ENCODE data around the gene APOBEC3C.
"Not testable (repeated sequence)": the region's sequence is repeated elsewhere in the genome, so short reads cannot be mapped to it uniquely, and the experiment has no call there.

The APOBEC3C gene

GRCh38 chr22:39037071-39037470 is 23.0 kb downstream of the APOBEC3C start:
- not testable (repeated sequence) for H3K27me3 ChIP-seq (ENCODE audit: control insufficient read depth in 1 of 2, insufficient read depth in 2 of 2, low read length in 2 of 2); H3K4me3 ChIP-seq (ENCODE audit: low read depth in 1 of 2, low read length in 2 of 2); H3K36me3 ChIP-seq (ENCODE audit: control insufficient read depth in 1 of 2, insufficient read depth in 2 of 2, low read length in 2 of 2); H3K9ac ChIP-seq (ENCODE audit: low read depth in 1 of 2, low read length in 2 of 2); H3K9me3 ChIP-seq (ENCODE audit: control insufficient read depth in 1 of 2, low read length in 2 of 2); H3K4me1 ChIP-seq (ENCODE audit: control insufficient read depth in 1 of 2, insufficient read depth in 2 of 2, low read length in 2 of 2); H3K27ac ChIP-seq (ENCODE audit: low read depth, low read length)

- Histone ChIP-seq H3K27me3 (ENCODE audit: control insufficient read depth in 1 of 2, insufficient read depth in 2 of 2, low read length in 2 of 2) (no peaks in the 10 kb centered on the region), H3K4me1 (ENCODE audit: control insufficient read depth in 1 of 2, insufficient read depth in 2 of 2, low read length in 2 of 2) (peaks cover 5 to 10% of the 10 kb centered on the region in 2 donors), H3K36me3 (ENCODE audit: control insufficient read depth in 1 of 2, insufficient read depth in 2 of 2, low read length in 2 of 2) (no peaks in the 10 kb centered on the region), H3K9ac (ENCODE audit: low read depth in 1 of 2, low read length in 2 of 2) (no peak overlapping the region), H3K4me3 (ENCODE audit: low read depth in 1 of 2, low read length in 2 of 2) (peak overlapping the region in 1 of 2 donors; percentile 76), H3K27ac (ENCODE audit: low read depth, low read length) (no peak overlapping the region), H3K9me3 (ENCODE audit: control insufficient read depth in 1 of 2, low read length in 2 of 2) (no peaks in the 10 kb centered on the region)
Observed at GRCh38 chr22:39039306-39040126, 25.5 kb downstream of the APOBEC3C start.

- not testable (repeated sequence) for H3K27ac ChIP-seq (ENCODE audit: low read depth, low read length); H3K9ac ChIP-seq (ENCODE audit: low read depth in 1 of 2, low read length in 2 of 2)
- peak overlapping the region; percentile 62 to 76 for H3K4me3 ChIP-seq (ENCODE audit: low read depth in 1 of 2, low read length in 2 of 2)
Observed at GRCh38 chr22:39040155-39040537, 26.1 kb downstream of the APOBEC3C start.

GRCh38 chr22:39040538-39041296 is 26.7 kb downstream of the APOBEC3C start, which contains the start of gene APOBEC3F:
Gene APOBEC3F, plus strand, starts transcription at chr22:39040864. Its CDS starts 97 bp downstream, at chr22:39040961.
- H3K9me3 ChIP-seq (ENCODE audit: control insufficient read depth in 1 of 2, low read length in 2 of 2); H3K36me3 ChIP-seq (ENCODE audit: control insufficient read depth in 1 of 2, insufficient read depth in 2 of 2, low read length in 2 of 2); H3K27me3 ChIP-seq (ENCODE audit: control insufficient read depth in 1 of 2, insufficient read depth in 2 of 2, low read length in 2 of 2): not testable (repeated sequence)
- peak within 1 kb of the TSS; percentile 62 to 76 for H3K4me3 ChIP-seq (ENCODE audit: low read depth in 1 of 2, low read length in 2 of 2)
- peak within 1 kb of the TSS; percentile 70 for H3K27ac ChIP-seq (ENCODE audit: low read depth, low read length)
- peak within 1 kb of the TSS; percentile 44 to 57 for H3K9ac ChIP-seq (ENCODE audit: low read depth in 1 of 2, low read length in 2 of 2)
- peaks cover 5 to 10% of the 10 kb centered on the region in 2 donors for H3K4me1 ChIP-seq (ENCODE audit: control insufficient read depth in 1 of 2, insufficient read depth in 2 of 2, low read length in 2 of 2)

More at GRCh38 chr22:39040155-39040537, 26.1 kb downstream of the APOBEC3C start:
- not testable (repeated sequence) for H3K27me3 ChIP-seq (ENCODE audit: control insufficient read depth in 1 of 2, insufficient read depth in 2 of 2, low read length in 2 of 2); H3K9me3 ChIP-seq (ENCODE audit: control insufficient read depth in 1 of 2, low read length in 2 of 2); H3K36me3 ChIP-seq (ENCODE audit: control insufficient read depth in 1 of 2, insufficient read depth in 2 of 2, low read length in 2 of 2)
- H3K4me1 ChIP-seq (ENCODE audit: control insufficient read depth in 1 of 2, insufficient read depth in 2 of 2, low read length in 2 of 2) = peaks cover 5 to 10% of the 10 kb centered on the region in 2 donors

- Histone ChIP-seq H3K36me3 (ENCODE audit: control insufficient read depth in 1 of 2, insufficient read depth in 2 of 2, low read length in 2 of 2) (peaks cover 0 to 3% of the 10 kb centered on the region in 2 donors), H3K27me3 (ENCODE audit: control insufficient read depth in 1 of 2, insufficient read depth in 2 of 2, low read length in 2 of 2) (no peaks in the 10 kb centered on the region), H3K9me3 (ENCODE audit: control insufficient read depth in 1 of 2, low read length in 2 of 2) (no peaks in the 10 kb centered on the region), H3K4me1 (ENCODE audit: control insufficient read depth in 1 of 2, insufficient read depth in 2 of 2, low read length in 2 of 2) (peaks cover 5 to 10% of the 10 kb centered on the region in 2 donors), H3K9ac (ENCODE audit: low read depth in 1 of 2, low read length in 2 of 2) (no peak overlapping the region), H3K27ac (ENCODE audit: low read depth, low read length) (no peak overlapping the region), H3K4me3 (ENCODE audit: low read depth in 1 of 2, low read length in 2 of 2) (peak overlapping the region in 1 of 2 donors; percentile 76)
Observed at GRCh38 chr22:39041908-39042307, 27.9 kb downstream of the APOBEC3C start.

- H3K9me3 ChIP-seq (ENCODE audit: control insufficient read depth in 1 of 2, low read length in 2 of 2); H3K27me3 ChIP-seq (ENCODE audit: control insufficient read depth in 1 of 2, insufficient read depth in 2 of 2, low read length in 2 of 2); H3K27ac ChIP-seq (ENCODE audit: low read depth, low read length): not testable (repeated sequence)
Observed at GRCh38 chr22:39043063-39043462, 29.0 kb downstream of the APOBEC3C start.

GRCh38 chr22:39045136-39045535 is 31.1 kb downstream of the APOBEC3C start:
- H3K9me3 ChIP-seq (ENCODE audit: control insufficient read depth in 1 of 2, low read length in 2 of 2); H3K27me3 ChIP-seq (ENCODE audit: control insufficient read depth in 1 of 2, insufficient read depth in 2 of 2, low read length in 2 of 2); H3K4me3 ChIP-seq (ENCODE audit: low read depth in 1 of 2, low read length in 2 of 2); H3K9ac ChIP-seq (ENCODE audit: low read depth in 1 of 2, low read length in 2 of 2); H3K36me3 ChIP-seq (ENCODE audit: control insufficient read depth in 1 of 2, insufficient read depth in 2 of 2, low read length in 2 of 2); H3K27ac ChIP-seq (ENCODE audit: low read depth, low read length): not testable (repeated sequence)
- H3K4me1 ChIP-seq (ENCODE audit: control insufficient read depth in 1 of 2, insufficient read depth in 2 of 2, low read length in 2 of 2) = peaks cover 5 to 10% of the 10 kb centered on the region in 2 donors

More at GRCh38 chr22:39043063-39043462, 29.0 kb downstream of the APOBEC3C start:
- not testable (repeated sequence) for H3K4me3 ChIP-seq (ENCODE audit: low read depth in 1 of 2, low read length in 2 of 2); H3K9ac ChIP-seq (ENCODE audit: low read depth in 1 of 2, low read length in 2 of 2); H3K36me3 ChIP-seq (ENCODE audit: control insufficient read depth in 1 of 2, insufficient read depth in 2 of 2, low read length in 2 of 2)
- H3K4me1 ChIP-seq (ENCODE audit: control insufficient read depth in 1 of 2, insufficient read depth in 2 of 2, low read length in 2 of 2) = peaks cover 5 to 10% of the 10 kb centered on the region in 2 donors

- not testable (repeated sequence) for H3K9ac ChIP-seq (ENCODE audit: low read depth in 1 of 2, low read length in 2 of 2); H3K4me3 ChIP-seq (ENCODE audit: low read depth in 1 of 2, low read length in 2 of 2); H3K4me1 ChIP-seq (ENCODE audit: control insufficient read depth in 1 of 2, insufficient read depth in 2 of 2, low read length in 2 of 2); H3K27ac ChIP-seq (ENCODE audit: low read depth, low read length); H3K9me3 ChIP-seq (ENCODE audit: control insufficient read depth in 1 of 2, low read length in 2 of 2); H3K36me3 ChIP-seq (ENCODE audit: control insufficient read depth in 1 of 2, insufficient read depth in 2 of 2, low read length in 2 of 2); H3K27me3 ChIP-seq (ENCODE audit: control insufficient read depth in 1 of 2, insufficient read depth in 2 of 2, low read length in 2 of 2)
Observed at GRCh38 chr22:39049486-39049885, 35.4 kb downstream of the APOBEC3C start.

- not testable (repeated sequence) for H3K27ac ChIP-seq (ENCODE audit: low read depth, low read length); H3K4me1 ChIP-seq (ENCODE audit: control insufficient read depth in 1 of 2, insufficient read depth in 2 of 2, low read length in 2 of 2); H3K4me3 ChIP-seq (ENCODE audit: low read depth in 1 of 2, low read length in 2 of 2); H3K36me3 ChIP-seq (ENCODE audit: control insufficient read depth in 1 of 2, insufficient read depth in 2 of 2, low read length in 2 of 2); H3K27me3 ChIP-seq (ENCODE audit: control insufficient read depth in 1 of 2, insufficient read depth in 2 of 2, low read length in 2 of 2); H3K9ac ChIP-seq (ENCODE audit: low read depth in 1 of 2, low read length in 2 of 2); H3K9me3 ChIP-seq (ENCODE audit: control insufficient read depth in 1 of 2, low read length in 2 of 2)
Observed at GRCh38 chr22:39051844-39052495, 37.9 kb downstream of the APOBEC3C start.

- no peak overlapping the region for H3K4me3 ChIP-seq (ENCODE audit: low read depth in 1 of 2, low read length in 2 of 2)
- H3K9me3 ChIP-seq (ENCODE audit: control insufficient read depth in 1 of 2, low read length in 2 of 2) = peaks cover 0 to 3% of the 10 kb centered on the region in 2 donors
- H3K4me1 ChIP-seq (ENCODE audit: control insufficient read depth in 1 of 2, insufficient read depth in 2 of 2, low read length in 2 of 2) = no peaks in the 10 kb centered on the region
- no peak overlapping the region for H3K9ac ChIP-seq (ENCODE audit: low read depth in 1 of 2, low read length in 2 of 2)
- no peaks in the 10 kb centered on the region for H3K36me3 ChIP-seq (ENCODE audit: control insufficient read depth in 1 of 2, insufficient read depth in 2 of 2, low read length in 2 of 2)
- H3K27ac ChIP-seq (ENCODE audit: low read depth, low read length) = no peak overlapping the region
- H3K27me3 ChIP-seq (ENCODE audit: control insufficient read depth in 1 of 2, insufficient read depth in 2 of 2, low read length in 2 of 2) = no peaks in the 10 kb centered on the region
Observed at GRCh38 chr22:39055658-39056057, 41.6 kb downstream of the APOBEC3C start.
